SU-DHL-6 (cell line): ENCODE data around the gene FOXK2.

ENCODE experiments used
- H2AFZ ChIP-seq: fragments of 200-600 bp; sonication (generic); 2 replicates; pipeline ENCODE4 v1.6.1; 2014; ENCODE audit warnings: low read depth, mild to moderate bottlenecking, moderate library complexity, mixed read lengths, antibody characterized with exemption, low read length; ENCODE audit not compliant: severe bottlenecking
- H3F3A ChIP-seq: fragments of 200-600 bp; shearing (Covaris generic); 2 replicates; pipeline ENCODE4 v1.6.0; 2016; ENCODE audit warnings: antibody characterized with exemption, mild to moderate bottlenecking; ENCODE audit not compliant: insufficient read depth
- H3K27ac ChIP-seq: fragments of 200-600 bp; sonication (generic); 2 replicates; pipeline ENCODE4 v1.5.1; 2016; ENCODE audit warnings: low read depth, mild to moderate bottlenecking, low read length, moderate library complexity, mixed read lengths
- H3K27me3 ChIP-seq: fragments of 200-600 bp; sonication (generic), shearing (Covaris generic); 2 replicates; pipeline ENCODE4 v1.6.0; 2014; ENCODE audit warnings: mild to moderate bottlenecking, low read length
- H3K36me3 ChIP-seq: fragments of 200-600 bp; sonication (generic); 2 replicates; pipeline ENCODE4 v1.6.1; 2014; ENCODE audit warnings: mild to moderate bottlenecking, low read length, mixed read lengths
- H3K4me2 ChIP-seq: fragments of 300-600, 200-600 bp; shearing (Covaris generic), sonication (generic); 2 replicates; pipeline ENCODE4 v1.6.0; 2014; ENCODE audit warnings: low read length, low read depth, mild to moderate bottlenecking; ENCODE audit not compliant: poor library complexity, severe bottlenecking
- H3K4me3 ChIP-seq: fragments of 200-600 bp; sonication (generic); 2 replicates; pipeline ENCODE4 v1.5.1; 2014; ENCODE audit warnings: antibody characterized with exemption, low read length, mild to moderate bottlenecking, mixed read lengths; ENCODE audit not compliant: insufficient read depth, poor library complexity, severe bottlenecking
- H3K79me2 ChIP-seq: fragments of 200-600 bp; sonication (generic); 2 replicates; pipeline ENCODE4 v1.6.1; 2014; ENCODE audit warnings: mild to moderate bottlenecking, low read length, moderate library complexity; ENCODE audit not compliant: insufficient read depth
- H3K9ac ChIP-seq: fragments of 200-600 bp; sonication (generic); 2 replicates; pipeline ENCODE4 v1.7.0; 2014; ENCODE audit warnings: mild to moderate bottlenecking, low read length
- H3K9me2 ChIP-seq: fragments of 200-600 bp; sonication (generic); replicated peaks from 2 replicates; pipeline ENCODE4 v1.6.1; 2014; ENCODE audit warnings: low read length; ENCODE audit not compliant: insufficient read depth
- H3K9me3 ChIP-seq: fragments of 200-600 bp; sonication (generic); 2 replicates; pipeline ENCODE4 v1.6.1; 2014; ENCODE audit warnings: low read length, mixed read lengths; ENCODE audit not compliant: insufficient read depth
- H4K20me1 ChIP-seq: fragments of 200-600 bp; sonication (generic); 2 replicates; pipeline ENCODE4 v1.6.1; 2014; ENCODE audit warnings: low read depth, mild to moderate bottlenecking, antibody characterized with exemption, low read length, moderate library complexity, mixed read lengths
- EZH2phosphoT487 ChIP-seq: fragments of 200-600 bp; sonication (generic), shearing (Covaris generic); conservative IDR thresholded peaks from 2 replicates; pipeline ENCODE4 v1.6.1; 2018; ENCODE audit warnings: mild to moderate bottlenecking, antibody characterized with exemption, low read length, moderate library complexity, mixed read lengths
- TF ChIP-seq, protein P1 (sequence below): fragments of 200-600 bp; sonication (generic); IDR thresholded peaks from one replicate; pipeline ENCODE4 v1.5.1; 2017; ENCODE audit warnings: antibody characterized with exemption, mild to moderate bottlenecking, low read length, moderate library complexity; ENCODE audit not compliant: insufficient read depth, poor library complexity, severe bottlenecking

FOXK2 gene

GRCh38 chr17:82633343-82633742 is 113.8 kb downstream of the FOXK2 start:
- H3K9me3 ChIP-seq, result no peaks in the 10 kb centered on the region
- H3K27me3 ChIP-seq, result no peaks in the 10 kb centered on the region
- no peak for TF ChIP-seq EZH2phosphoT487
- TF ChIP-seq, protein P1, sequence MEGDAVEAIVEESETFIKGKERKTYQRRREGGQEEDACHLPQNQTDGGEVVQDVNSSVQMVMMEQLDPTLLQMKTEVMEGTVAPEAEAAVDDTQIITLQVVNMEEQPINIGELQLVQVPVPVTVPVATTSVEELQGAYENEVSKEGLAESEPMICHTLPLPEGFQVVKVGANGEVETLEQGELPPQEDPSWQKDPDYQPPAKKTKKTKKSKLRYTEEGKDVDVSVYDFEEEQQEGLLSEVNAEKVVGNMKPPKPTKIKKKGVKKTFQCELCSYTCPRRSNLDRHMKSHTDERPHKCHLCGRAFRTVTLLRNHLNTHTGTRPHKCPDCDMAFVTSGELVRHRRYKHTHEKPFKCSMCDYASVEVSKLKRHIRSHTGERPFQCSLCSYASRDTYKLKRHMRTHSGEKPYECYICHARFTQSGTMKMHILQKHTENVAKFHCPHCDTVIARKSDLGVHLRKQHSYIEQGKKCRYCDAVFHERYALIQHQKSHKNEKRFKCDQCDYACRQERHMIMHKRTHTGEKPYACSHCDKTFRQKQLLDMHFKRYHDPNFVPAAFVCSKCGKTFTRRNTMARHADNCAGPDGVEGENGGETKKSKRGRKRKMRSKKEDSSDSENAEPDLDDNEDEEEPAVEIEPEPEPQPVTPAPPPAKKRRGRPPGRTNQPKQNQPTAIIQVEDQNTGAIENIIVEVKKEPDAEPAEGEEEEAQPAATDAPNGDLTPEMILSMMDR, result no peak
- H3K4me3 ChIP-seq, result no peak overlapping the region
- H3K4me2 ChIP-seq, result no peak overlapping the region
- H2AFZ ChIP-seq, result no peak overlapping the region
- H3K9me2 ChIP-seq, result no peaks in the 10 kb centered on the region
- no peaks in the 10 kb centered on the region; the same call in 1 of the 2 replicates for H4K20me1 ChIP-seq
- H3K27ac ChIP-seq, result no peak overlapping the region
- H3K79me2 ChIP-seq, result peaks cover 62% of the 10 kb centered on the region
- no peak overlapping the region for H3K9ac ChIP-seq
- peaks cover 8% of the 10 kb centered on the region for H3K36me3 ChIP-seq
- H3F3A ChIP-seq, result no peaks in the 10 kb centered on the region

GRCh38 chr17:82636626-82637598 is 117.4 kb downstream of the FOXK2 start:
- H2AFZ ChIP-seq, result no peak overlapping the region

GRCh38 chr17:82638183-82638773 is 118.7 kb downstream of the FOXK2 start:
- H3K4me3 ChIP-seq, result no peak overlapping the region
- H3K9ac ChIP-seq, result no peak overlapping the region
- no peaks in the 10 kb centered on the region for H3K27me3 ChIP-seq
- H2AFZ ChIP-seq, result no peak overlapping the region
- peaks cover 85% of the 10 kb centered on the region for H3K79me2 ChIP-seq
- H3K27ac ChIP-seq, result no peak overlapping the region
- peaks cover 2% of the 10 kb centered on the region; the same call in 1 of the 2 replicates for H3K36me3 ChIP-seq
- no peaks in the 10 kb centered on the region for H3K9me2 ChIP-seq
- TF ChIP-seq, protein P1, result no peak
- no peak for TF ChIP-seq EZH2phosphoT487
- H3K4me2 ChIP-seq, result no peak overlapping the region
- H4K20me1 ChIP-seq, result no peaks in the 10 kb centered on the region
- no peaks in the 10 kb centered on the region for H3F3A ChIP-seq
- no peaks in the 10 kb centered on the region for H3K9me3 ChIP-seq

More at GRCh38 chr17:82636626-82637598, 117.4 kb downstream of the FOXK2 start:
- TF ChIP-seq, protein P1, result no peak
- no peak for TF ChIP-seq EZH2phosphoT487
- H3K4me3 ChIP-seq, result no peak overlapping the region
- no peaks in the 10 kb centered on the region for H4K20me1 ChIP-seq
- H3K9me2 ChIP-seq, result no peaks in the 10 kb centered on the region
- H3K79me2 ChIP-seq, result peaks cover 85% of the 10 kb centered on the region
- H3K27me3 ChIP-seq, result no peaks in the 10 kb centered on the region
- H3K27ac ChIP-seq, result no peak overlapping the region
- no peaks in the 10 kb centered on the region for H3K9me3 ChIP-seq
- no peaks in the 10 kb centered on the region for H3F3A ChIP-seq
- no peak overlapping the region for H3K9ac ChIP-seq
- no peak overlapping the region for H3K4me2 ChIP-seq
- H3K36me3 ChIP-seq, result peaks cover 2% of the 10 kb centered on the region; the same call in 1 of the 2 replicates
